GM06990 (cell line): Measurements from ENCODE around the gene TUBA3E.
A peak's percentile ranks its signal among the peaks of the same experiment; 100 is the strongest.
"Not testable (repeated sequence)": the region's sequence is repeated elsewhere in the genome, so short reads cannot be mapped to it uniquely, and the experiment has no call there.

ENCODE experiments used
- DNase-seq: peaks from one replicate; pipeline ENCODE4 v3.0.0-alpha.2; 2011; ENCODE audit not compliant: insufficient read length; ENCODE audit errors: extremely low read depth
- H3K27me3 ChIP-seq: replicated peaks from 2 replicates; pipeline ENCODE4 v1.6.0; 2011; ENCODE audit warnings: low read length; ENCODE audit not compliant: control insufficient read depth, insufficient read depth
- H3K36me3 ChIP-seq: 2 replicates; pipeline ENCODE4 v1.5.1; 2011; ENCODE audit warnings: low read length; ENCODE audit not compliant: control insufficient read depth, insufficient read depth
- H3K4me3 ChIP-seq: replicated peaks from 2 replicates; pipeline ENCODE4 v1.5.1; 2011; ENCODE audit warnings: low read depth, mild to moderate bottlenecking, control low read depth, low read length
- TF ChIP-seq, protein P1 (sequence below): IDR thresholded peaks from 2 replicates; pipeline ENCODE4 v1.5.1; 2011; ENCODE audit warnings: low read length, control low read depth, mild to moderate bottlenecking, inconsistent platforms; ENCODE audit not compliant: insufficient read depth, poor library complexity, severe bottlenecking

The TUBA3E gene

GRCh38 chr2:130162968-130163367 is 35.3 kb downstream of the TUBA3E start:
- Histone ChIP-seq H3K4me3 (no peak overlapping the region), H3K36me3 (peaks cover 13% of the 10 kb centered on the region), H3K27me3 (no peaks in the 10 kb centered on the region)
- no peak for DNase-seq
- TF ChIP-seq, protein P1, sequence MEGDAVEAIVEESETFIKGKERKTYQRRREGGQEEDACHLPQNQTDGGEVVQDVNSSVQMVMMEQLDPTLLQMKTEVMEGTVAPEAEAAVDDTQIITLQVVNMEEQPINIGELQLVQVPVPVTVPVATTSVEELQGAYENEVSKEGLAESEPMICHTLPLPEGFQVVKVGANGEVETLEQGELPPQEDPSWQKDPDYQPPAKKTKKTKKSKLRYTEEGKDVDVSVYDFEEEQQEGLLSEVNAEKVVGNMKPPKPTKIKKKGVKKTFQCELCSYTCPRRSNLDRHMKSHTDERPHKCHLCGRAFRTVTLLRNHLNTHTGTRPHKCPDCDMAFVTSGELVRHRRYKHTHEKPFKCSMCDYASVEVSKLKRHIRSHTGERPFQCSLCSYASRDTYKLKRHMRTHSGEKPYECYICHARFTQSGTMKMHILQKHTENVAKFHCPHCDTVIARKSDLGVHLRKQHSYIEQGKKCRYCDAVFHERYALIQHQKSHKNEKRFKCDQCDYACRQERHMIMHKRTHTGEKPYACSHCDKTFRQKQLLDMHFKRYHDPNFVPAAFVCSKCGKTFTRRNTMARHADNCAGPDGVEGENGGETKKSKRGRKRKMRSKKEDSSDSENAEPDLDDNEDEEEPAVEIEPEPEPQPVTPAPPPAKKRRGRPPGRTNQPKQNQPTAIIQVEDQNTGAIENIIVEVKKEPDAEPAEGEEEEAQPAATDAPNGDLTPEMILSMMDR, result no peak

DNA sequence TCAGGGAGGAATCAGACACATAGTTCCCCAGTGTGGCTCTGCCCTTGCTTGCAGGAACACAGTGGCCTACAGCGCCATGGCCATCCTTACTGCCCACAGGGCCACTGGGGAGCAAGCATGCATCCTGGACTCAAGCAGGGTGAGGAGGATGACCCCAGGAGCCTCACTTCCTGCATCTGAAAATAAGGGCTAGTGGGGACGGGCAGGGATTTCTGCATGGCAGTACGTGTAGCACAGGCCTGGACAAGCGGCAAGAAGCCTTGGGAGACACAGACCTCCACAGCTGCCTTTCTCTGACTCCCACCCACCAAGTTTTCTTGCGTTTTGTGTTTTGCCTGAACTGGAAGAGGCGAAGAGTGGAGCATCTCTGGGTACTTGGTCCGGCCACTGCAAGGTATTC is 35.8 kb downstream of the TUBA3E start:
- DNase-seq, H3K27me3 ChIP-seq, H3K4me3 ChIP-seq: not testable (repeated sequence)
- H3K36me3 ChIP-seq, result peaks cover 13% of the 10 kb centered on the region

- not testable (repeated sequence) for H3K4me3 ChIP-seq, DNase-seq, H3K27me3 ChIP-seq
- peaks cover 11% of the 10 kb centered on the region for H3K36me3 ChIP-seq
Observed at GRCh38 chr2:130160838-130161705, 37.2 kb downstream of the TUBA3E start.

DNA sequence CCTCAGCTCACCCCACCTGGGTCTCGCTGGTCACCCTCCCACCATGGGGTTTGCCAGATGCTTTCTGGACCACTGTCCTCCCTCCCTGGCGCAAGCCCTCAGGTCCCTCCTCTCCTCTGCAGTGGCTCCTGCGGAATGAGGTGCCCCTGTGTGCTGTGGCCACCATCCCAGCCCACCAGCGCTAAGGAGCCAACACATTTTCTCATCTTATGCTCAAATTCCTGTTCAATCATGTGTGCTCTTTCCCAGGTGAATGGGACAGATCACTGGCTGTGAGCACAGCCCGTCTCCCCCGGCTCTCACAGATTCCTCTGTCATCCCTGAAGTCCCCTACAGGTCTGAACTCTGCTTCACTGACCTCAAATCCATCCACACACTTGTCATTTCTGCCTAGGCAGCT is 38.1 kb downstream of the TUBA3E start:
- no peak overlapping the region for H3K4me3 ChIP-seq
- TF ChIP-seq, protein P1, result no peak
- no peaks in the 10 kb centered on the region for H3K27me3 ChIP-seq
- DNase-seq, result no peak
- H3K36me3 ChIP-seq, result peaks cover 13% of the 10 kb centered on the region

- not testable (repeated sequence) for DNase-seq, H3K4me3 ChIP-seq, H3K27me3 ChIP-seq
- H3K36me3 ChIP-seq, result peaks cover 13% of the 10 kb centered on the region
Observed at GRCh38 chr2:130159376-130159775, 38.9 kb downstream of the TUBA3E start.

- TF ChIP-seq, protein P1, result no peak
- H3K27me3 ChIP-seq, result no peaks in the 10 kb centered on the region
- H3K36me3 ChIP-seq, result peaks cover 9% of the 10 kb centered on the region
- no peak overlapping the region for H3K4me3 ChIP-seq
- DNase-seq, result no peak
Observed at GRCh38 chr2:130158631-130159030, 39.6 kb downstream of the TUBA3E start.

DNA sequence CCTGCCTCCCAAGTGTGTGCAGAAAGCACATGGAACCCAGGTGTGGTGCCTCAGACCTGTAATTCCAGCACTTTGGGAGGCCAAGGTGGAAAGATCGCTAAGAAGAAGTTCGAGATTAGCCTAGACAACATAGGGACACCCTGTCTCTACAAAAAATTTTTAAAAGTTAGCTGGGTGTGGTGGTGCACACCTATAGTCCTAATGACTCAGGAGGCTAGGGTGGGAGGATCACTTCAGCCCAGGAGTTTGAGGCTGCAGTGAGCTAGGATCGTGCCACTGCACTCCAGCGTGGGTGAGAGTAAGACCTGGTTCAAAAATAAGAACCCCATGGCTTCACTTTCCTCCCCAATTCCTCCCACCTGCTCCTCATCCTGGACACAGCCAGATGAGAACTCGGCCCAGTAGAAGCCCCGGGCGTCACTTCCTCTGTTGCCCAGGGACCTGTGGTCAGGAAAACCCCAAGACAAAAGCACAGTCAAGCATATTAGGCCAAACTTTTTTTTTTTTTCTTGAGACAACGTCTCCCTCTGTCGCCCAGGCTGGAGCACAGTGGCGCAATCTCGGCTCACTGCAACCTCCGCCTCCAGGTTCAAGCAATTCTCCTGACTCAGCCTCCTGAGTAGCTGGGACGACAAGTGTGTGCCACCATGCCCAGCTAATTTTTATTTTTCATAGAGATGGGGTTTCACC is 40.3 kb downstream of the TUBA3E start:
- DNase-seq, result peak; percentile 48
- not testable (repeated sequence) for H3K4me3 ChIP-seq, H3K27me3 ChIP-seq, H3K36me3 ChIP-seq

GRCh38 chr2:130157354-130157753 is 40.9 kb downstream of the TUBA3E start:
- not testable (repeated sequence) for H3K36me3 ChIP-seq, H3K27me3 ChIP-seq, H3K4me3 ChIP-seq
- DNase-seq, result peak; percentile 54
